NCI-H524 treated with DMSO at 0.1 percent for 48 hours (cell line): ENCODE measurements around the gene SUSD1.
"Not testable (repeated sequence)": the region's sequence is repeated elsewhere in the genome, so short reads cannot be mapped to it uniquely, and the experiment has no call there.

ENCODE experiments used
- DNase-seq: peaks from one replicate; lab custom pipeline; 2025; lab: John Stamatoyannopoulos, UW

The SUSD1 gene

DNA sequence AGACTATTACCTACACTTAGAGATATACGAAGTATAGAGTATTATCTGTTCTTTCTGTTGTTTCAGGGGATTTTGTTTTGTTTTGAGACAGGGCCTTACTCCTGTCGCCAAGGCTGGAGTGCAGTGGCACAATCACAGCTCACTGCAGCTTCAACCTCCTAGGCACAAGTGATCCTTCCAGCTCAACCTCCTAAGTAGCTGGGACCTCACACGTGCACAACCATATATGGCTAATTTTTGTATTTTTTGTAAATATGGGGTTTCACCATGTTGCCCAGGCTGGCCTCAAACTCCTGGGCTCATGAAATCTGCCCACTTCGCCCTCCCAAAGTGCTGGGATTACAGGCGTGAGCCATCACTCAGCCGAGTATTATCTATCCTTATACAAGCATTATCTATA lies 45.9 kb downstream of the SUSD1 start:
- DNase-seq: no peak

DNA sequence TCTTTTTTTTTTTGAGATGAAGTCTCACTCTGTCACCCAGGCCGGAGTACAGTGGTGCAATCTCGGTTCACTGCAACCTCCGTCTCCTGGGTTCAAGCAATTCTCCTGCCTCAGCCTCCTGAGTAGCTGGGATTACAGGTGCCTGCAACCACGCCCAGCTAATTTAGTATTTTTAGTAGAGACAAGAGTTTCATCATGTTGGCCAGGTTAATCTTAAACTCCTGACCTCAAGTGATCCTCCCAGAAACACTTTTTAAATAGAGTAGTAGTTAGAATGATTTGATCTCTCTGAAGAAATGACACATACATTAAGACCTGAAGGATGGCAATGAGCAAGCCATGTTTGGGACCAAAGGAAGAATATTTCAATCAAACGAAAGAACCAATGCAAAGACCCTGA lies 46.7 kb downstream of the SUSD1 start:
- DNase-seq: not testable (repeated sequence)

DNA sequence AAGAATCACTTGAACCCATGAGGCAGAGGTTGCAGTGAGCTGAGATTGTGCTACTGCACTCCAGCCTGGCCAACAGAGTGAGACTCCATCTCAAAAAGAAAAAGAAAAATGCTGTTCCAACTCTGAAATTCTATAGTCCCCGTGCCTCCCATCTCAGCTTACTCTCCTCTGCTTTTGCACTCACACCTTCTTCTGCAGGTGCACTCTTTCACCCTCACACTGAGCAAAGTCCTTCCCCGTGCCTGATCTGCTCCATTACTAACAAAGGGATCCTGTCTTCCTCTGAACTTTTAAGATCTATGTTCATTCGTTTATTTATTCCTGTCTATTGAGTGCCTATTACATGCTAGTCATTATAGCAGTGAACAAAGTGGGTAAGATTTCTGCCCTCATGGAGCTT lies 47.8 kb downstream of the SUSD1 start:
- DNase-seq: no peak

DNA sequence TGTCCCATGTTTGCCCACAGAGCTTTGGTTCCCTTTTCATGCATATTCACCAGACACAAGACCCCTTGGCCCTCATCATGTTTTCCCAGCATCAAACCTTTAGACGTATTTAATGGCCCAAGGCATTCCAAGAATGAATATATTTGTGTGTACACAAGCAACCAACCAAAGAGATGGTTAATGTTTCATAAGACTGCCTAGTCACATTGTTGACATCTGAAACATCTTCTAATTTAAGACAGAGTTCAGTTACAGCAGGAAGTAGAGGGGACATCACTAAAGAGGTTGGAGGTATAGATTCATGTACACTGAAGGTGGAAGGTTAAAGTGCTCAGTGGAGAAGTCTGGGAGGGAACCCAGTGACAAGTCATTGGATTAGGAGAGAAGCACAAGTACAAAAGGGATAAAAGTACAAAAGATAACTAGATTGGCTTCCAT lies 49.1 kb downstream of the SUSD1 start:
- DNase-seq: no peak

DNA sequence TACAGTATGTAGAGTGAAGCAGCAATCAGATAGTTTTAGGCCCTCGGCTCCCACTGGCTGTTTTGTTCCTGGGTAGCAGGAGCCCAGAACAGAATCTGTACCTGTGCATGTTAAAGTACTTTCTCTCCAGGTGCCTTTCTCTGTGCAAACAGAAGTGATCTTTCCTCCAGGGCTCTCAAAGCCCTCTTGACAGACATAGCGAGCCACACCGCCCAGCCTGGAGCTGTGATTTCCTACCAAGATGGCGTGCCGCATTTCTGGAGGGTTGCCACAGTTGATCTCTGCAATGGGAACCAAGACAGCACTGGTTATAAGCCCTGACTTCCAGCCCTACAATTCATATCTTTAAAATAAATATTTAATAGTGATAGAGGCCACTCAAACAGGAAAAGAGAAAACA lies 50.9 kb downstream of the SUSD1 start:
- DNase-seq: no peak

DNA sequence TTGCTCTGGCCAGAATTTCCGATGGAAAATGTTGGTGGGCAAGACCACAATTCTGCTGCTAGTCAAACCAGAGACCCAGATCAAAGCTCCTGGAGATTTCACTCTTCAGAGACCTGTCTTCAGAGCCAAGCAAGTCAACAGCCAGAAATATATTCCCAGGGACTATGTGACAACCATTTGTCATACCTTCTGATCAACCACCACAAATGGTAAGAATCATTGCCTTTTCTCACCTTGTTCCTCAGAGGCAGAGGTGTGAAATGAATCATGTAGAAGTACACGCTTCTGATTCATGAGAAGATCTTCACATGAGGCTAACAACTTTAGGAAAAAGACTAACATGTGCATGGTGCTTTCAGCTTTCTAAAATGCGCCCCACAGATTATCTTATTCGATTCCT lies 53.5 kb downstream of the SUSD1 start:
- DNase-seq: no peak

DNA sequence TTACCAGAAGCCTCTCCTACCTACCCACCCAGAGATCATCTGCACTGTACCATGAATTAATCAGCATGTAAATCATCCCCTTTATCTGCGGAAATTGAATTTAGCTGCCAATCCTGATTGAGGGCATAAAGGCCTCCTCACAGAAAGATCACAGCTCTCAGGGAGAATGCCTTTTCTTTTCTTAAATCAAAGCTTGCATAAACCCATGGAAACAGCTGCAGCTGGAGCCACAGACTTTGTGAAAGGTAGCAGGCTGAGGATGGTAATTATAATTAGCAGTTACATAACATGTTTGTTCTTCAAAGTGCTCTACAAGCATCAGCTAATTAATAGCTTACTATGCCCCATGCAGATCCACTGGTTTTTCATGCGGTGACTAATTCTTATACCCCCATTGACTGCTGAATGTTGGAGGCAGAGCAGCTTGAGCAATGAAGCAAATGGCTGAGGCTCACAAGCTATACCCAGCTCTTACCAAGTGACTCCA lies 54.6 kb downstream of the SUSD1 start:
- no peak for DNase-seq

DNA sequence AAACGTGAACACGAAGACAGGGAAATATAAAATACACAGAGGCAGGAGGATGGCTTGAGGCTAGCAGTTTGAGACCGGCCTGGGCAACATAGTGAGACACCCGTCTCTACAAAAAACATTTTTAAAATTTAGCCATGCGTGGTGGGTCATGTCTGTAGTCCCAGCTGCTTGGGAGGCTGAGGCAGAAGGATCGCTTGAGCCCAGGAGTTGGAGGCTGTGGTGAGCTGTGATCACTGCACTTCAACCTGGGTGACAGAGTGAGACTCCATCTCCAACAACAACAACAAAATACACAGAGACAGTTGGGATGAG lies 55.1 kb downstream of the SUSD1 start:
- DNase-seq: no peak

DNA sequence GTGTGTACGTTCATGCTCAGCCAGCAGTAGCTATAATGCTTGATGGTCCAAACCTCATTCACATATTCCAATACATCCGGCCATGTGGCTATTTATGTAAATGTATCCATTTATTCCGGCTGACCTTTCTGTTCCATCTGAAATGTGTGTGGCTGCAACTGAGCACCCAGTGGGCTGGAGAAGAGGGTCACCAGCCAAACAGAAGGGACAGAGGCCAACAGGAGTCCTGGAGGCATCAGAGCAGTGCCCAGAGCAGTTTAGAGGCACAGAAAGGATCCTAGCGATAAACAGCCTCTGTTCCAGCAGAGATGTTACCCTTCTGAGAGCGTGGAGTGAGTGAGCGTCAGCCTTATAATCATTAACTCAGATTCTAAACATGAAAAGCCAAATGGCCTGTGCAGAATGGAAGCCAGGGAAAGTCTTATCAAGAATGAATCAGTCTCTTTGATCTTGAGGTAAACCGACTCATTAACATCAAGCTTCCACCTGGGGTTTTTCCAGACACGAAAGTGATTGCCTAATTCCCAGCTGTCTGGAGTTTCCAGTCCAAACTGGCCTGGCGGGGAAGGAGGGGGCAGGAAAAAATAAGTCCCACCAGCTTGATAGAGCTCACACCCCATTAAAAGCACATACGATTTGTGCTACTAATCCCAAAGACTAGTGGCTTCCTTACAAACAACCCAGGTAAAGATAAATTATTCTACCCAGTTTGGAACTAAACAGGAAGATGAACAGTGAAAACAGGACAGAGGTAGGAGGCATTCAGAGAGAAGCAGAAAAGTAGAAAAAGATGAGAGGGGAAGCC lies 55.7 kb downstream of the SUSD1 start:
- DNase-seq: no peak

DNA sequence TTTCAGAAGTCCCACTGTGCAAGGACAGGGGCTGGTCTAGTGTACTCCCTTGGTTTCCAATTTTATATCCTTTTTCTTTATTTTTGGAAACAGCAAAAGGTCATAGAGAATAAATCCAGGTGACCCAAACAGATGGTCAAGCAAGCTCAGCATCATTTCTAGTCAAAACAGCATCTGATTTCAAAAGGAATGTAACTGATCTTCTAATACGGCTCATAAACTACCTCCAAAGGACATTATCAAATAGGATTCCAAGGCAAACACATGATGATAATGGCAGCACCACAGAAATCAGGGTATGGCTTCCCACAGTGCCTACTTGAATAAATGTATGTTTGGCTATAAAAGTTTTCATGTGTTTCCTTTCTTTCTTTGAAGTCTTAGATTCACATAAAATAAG lies 57.1 kb downstream of the SUSD1 start:
- no peak for DNase-seq

DNA sequence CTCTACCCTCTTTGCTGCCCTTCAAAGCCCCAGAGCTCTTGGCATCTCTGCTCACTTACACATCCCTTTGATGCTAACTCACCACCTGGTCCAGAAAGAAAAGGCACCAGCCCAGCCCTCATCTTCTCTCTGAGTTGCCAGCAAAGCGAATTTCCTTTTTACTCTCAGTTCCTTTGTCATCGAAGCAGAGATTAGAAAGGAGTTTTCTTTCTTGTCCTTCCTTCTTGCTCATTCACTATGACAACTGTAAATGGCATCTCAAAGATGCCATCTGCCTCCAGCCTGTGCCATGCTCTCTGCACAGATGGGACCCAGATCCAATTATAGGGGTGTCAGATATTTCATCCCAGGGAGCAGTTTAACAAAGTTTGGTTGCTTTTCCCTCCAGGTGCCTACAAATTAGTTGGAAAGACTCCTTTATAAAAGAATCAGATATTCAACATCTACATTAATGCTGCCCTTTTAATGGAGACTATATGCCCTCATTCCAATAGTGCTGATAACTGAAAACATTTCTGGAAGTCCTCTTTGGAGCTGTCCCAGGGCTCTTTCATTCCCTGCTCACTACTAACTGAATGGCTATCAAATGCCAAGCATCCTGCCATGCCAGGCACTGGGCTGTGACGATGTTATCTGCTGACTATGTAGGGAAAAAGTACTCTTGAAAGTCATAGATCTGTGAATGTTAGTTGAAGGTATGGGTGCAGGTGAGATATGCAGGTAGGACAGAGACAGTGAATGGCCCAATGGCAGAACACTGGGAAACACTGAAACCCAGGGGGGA lies 58.9 kb downstream of the SUSD1 start:
- peak; percentile 40 for DNase-seq

DNA sequence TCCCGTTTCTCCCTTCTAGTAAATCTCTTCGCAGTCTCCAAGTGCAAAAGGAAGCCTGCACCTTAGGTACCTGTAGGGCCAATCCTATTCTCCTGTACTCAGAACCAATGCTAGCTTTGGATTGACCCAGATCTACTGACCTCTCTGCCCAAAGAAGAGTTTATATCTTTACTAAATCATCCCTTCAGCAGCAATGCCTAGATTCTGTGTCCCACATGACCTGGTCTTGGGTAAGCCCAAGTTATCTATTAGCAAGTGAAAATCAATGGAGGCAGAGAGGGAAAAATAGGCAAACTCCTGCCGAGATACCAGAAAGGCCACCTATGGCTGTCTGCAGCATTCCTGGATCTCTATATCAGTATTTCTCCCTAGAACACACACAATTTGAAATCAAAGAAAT lies 60.0 kb downstream of the SUSD1 start:
- no peak for DNase-seq

DNA sequence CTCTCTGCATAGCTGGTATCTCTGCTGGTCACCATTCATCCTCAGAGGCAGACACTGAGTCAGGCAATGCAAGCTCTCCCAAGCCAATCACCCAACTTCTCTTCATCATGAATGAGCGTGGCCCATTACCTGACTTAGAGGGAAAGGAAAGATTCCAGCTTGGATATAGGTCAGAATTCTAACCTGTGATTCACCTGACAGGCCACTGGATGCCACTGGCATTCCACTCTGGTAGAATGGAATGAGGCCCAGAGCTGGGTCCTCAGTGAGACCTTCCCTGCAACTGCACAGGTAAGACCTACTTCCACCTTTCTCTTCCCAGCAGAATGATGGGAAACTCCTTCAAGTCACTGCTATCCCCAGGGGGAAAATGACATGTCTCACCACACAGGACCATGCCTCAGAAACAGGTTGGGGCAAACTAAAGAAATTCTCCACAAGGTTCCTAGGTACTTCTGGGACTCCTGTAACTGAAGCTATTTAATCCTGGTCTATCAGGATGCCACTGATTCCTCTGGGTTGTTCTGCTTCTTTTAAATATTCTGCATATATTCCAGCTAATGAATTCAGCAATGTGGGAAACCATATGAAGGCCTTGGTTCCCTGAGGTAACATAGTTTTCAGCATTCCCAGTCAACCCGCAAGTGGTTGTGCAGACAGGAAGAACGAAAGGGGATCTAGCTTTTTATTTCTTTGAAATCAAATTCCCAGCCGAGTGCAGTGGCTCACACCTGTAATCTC lies 62.0 kb downstream of the SUSD1 start:
- no peak for DNase-seq

DNA sequence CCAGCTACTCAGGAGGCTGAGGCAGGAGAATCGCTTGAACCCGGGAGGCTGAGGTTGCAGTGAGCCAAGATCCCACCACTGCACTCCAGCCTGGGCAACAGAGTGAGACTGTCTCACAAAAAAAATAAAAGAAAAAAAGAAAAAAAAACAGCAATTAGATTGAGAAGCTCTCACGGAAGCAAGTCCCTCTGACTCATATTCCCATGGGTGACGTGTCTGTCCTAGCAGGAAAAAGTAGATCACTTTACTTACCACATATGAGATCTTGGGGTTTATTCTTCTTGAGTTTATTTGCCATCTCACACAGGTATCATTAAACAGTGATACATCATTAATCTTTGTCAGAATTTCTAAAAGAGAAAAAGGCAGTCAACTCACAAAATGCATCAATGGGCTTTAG lies 62.6 kb downstream of the SUSD1 start:
- no peak for DNase-seq

DNA sequence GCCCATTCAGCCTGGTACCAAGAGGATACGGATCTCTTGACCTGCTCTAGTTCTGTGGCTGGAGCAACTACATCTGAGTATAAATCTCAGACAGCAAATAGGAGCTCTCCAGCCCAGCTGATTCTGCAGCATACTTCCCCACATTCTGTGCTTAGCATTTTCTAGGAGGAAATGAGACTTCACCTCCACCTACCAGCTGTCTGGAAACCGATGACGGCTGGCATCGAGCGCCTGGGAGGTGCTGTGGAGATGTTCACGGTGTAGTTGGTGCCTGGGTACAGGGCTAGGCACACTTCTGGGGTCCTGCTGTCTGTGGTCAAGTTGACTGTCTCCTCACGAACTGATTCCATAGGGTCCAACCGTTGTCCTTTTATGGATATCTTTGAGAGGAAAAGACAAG lies 63.6 kb downstream of the SUSD1 start:
- DNase-seq: no peak

DNA sequence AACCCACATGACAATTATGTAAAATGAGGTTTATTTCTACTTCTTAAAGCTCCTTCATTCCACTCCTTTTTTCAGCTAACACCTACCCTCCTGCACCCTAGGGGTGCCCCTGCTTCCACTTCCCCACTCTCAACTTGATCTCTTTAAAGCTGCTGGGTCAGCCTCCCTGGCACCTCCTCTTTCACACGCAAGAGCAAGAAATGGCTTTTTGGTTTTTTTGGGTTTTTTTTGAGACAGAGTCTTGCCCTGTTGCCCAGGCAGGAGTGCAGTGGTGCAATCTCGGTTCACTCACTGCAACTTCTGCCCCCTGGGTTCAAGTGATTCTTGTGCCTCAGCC lies 64.4 kb downstream of the SUSD1 start:
- no peak for DNase-seq

DNA sequence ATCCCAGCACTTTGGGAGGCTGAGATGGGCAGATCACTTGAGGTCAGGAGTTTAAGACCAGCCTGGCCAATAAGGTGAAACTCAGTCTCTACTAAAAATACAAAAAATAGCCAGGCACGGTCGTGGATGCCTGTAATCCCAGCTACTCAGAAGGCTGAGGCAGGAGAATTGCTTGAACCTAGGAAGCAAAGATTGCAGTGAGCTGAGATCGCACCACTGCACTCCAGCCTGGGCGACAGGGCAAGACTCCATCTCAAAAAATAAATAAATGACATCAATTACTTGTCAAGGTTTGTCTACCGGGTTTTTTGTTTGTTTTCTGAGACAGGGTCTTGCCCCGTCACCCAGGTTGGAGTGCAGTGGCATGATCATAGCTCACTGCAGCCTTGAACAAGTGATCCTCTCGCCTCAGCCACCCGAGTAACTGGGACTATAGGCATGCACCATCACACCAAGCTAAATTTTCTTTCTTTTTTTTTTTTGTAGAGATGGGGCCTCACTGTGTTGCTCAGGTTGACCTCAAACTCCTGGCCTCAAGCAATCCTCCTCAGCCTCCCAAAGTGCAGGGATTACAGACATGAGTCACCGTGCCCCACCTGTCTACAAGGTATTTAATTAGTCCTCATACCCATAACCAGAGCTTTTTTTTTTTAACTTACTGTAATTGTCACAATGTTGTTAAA lies 64.9 kb downstream of the SUSD1 start:
- DNase-seq: no peak

DNA sequence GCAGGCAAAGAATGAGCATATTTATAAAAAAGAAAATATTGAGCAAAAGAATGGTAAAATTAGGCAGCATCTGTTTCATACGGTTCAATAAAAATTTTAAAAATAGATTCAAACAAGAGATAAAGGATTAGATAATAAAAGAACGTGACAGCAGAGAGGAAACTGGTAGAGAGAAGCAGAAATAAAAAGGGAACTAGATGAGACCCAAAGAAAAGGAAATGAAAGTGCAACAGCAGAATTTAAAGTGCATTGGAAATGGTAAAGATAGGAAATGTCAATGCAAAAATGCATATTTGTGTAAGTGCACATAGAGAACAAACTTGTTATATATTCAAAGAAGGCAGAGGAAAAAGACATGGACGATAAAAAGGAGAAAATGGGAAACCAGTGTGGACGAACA lies 70.2 kb downstream of the SUSD1 start:
- no peak for DNase-seq

DNA sequence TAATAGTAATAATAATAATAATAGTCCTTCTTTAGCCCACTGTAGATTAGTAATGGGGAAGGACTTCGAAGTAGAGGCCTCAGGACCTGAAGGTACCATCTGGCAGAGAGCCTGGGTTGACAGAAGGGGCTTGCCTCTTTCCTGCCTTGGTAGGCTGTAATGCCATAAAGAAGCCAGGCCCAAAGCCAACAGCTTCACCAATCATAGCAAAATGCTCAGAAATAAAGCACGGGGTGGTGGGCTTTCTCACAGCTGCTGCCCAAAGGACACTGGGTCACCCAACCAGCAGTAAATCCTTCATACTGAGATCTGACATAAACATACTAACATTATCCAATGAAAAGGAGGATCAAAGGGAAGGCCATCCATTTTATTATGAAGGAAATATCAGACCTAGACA lies 70.7 kb downstream of the SUSD1 start:
- no peak for DNase-seq

DNA sequence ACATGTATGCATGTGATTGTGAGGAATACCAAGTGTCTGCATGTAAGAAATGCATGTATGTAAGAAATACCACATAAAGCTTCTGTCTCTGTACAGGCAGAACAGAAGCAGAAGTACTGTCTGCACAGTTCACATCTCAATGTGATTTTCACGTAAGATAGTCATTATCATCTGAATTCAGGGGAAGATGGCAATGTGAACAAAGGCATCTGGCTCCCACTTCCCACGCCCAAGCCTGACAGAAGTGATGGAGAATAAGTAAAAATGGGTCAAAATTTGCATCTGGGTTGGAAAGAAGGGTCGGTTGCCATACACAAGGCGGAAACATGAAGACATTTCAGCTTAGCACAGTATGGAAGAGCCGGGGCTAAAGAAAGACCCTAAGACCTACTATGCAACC lies 71.7 kb downstream of the SUSD1 start:
- DNase-seq: no peak

DNA sequence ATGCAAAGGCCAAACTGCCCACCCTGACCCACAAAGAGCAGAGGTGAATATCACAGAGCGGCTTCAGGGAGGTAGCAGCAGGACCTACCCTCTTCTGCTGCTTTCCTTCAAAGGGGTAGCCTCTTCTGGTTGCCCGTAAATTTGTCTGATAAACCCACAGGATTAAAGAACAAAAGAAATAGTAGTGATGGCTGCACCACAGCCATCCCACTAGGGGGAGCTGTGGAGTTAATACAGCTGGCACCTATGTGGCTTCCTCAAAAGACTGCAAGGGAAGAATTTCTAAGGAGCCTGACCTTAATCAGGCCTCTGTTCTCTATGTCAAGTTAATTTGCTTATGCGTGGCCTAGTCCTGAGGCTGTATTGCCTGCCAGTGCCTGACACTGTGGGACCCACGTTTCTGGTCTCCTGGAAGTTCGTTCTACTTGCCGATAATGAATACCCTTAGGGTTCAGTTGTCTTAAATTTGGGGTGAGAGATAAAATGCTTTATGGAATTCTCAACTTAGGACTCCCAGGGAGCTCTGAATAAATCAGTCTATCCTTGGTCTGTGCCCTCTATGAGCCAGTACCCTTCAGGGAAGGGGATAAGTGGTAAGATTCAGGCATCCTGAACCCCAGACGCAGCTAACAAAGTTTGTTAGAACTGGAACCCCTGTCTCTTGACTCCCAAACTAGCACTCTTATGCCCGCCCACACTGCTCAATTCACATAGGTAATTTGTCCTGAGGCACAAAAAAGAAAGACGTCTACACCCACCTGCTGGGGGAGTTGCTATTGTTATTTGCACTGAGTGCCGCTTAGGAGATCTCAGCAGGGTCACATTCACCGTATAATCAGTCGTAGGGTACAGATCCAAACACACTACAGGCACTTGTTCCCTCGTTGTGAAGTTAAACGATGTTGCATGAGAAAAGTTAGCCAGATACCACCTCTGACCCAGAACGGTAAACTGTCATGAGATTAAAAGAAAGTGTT lies 77.1 kb downstream of the SUSD1 start:
- DNase-seq: peak; percentile 22
